Measurements from ENCODE around the gene MYH14. TPM values are rescaled to one million over a fixed set of nuclear protein-coding genes. Genes with fewer than 3 reads are reported as not detected.

Gene MYH14
- total and polyA plus RNA-seq, 9 of the 15 experiments (the other 6 are each of a cell fraction or from before 2014, with no cell fraction given): 0.04 to 0.86 (median 0.19) TPM; not detected in 2

DNA sequence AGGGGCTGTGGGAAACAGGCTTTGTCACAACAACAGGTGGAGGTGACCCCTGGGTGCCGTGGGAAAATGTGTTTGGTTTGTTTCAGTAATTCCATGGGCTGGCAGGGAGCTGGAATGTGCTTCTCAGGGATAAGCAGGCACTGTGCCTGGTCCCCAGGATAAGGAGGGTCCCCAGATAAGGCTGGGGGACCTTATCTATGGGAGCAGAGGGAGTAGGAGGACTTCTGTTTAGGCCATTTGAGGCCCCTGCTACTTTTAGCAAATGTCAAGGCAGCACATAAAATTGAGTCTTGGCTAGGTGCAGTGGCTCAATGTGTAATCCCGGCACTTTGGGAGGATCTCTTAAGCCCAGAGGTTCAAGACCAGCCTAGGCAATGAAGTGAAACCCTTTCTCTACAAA lies 66.2 kb downstream of the MYH14 start (continued):
- TF ChIP-seq, protein P1, sequence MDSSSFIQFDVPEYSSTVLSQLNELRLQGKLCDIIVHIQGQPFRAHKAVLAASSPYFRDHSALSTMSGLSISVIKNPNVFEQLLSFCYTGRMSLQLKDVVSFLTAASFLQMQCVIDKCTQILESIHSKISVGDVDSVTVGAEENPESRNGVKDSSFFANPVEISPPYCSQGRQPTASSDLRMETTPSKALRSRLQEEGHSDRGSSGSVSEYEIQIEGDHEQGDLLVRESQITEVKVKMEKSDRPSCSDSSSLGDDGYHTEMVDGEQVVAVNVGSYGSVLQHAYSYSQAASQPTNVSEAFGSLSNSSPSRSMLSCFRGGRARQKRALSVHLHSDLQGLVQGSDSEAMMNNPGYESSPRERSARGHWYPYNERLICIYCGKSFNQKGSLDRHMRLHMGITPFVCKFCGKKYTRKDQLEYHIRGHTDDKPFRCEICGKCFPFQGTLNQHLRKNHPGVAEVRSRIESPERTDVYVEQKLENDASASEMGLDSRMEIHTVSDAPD (CRISPR knock-in tag; IDR thresholded peaks at IDR 0.05): no peak
- TF ChIP-seq, protein P2, sequence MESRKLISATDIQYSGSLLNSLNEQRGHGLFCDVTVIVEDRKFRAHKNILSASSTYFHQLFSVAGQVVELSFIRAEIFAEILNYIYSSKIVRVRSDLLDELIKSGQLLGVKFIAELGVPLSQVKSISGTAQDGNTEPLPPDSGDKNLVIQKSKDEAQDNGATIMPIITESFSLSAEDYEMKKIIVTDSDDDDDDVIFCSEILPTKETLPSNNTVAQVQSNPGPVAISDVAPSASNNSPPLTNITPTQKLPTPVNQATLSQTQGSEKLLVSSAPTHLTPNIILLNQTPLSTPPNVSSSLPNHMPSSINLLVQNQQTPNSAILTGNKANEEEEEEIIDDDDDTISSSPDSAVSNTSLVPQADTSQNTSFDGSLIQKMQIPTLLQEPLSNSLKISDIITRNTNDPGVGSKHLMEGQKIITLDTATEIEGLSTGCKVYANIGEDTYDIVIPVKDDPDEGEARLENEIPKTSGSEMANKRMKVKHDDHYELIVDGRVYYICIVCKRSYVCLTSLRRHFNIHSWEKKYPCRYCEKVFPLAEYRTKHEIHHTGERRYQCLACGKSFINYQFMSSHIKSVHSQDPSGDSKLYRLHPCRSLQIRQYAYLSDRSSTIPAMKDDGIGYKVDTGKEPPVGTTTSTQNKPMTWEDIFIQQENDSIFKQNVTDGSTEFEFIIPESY (CRISPR knock-in tag; IDR thresholded peaks at IDR 0.05): no peak
- TF ChIP-seq CC2D1A (IDR thresholded peaks at IDR 0.05) (peak; percentile 97), EWSR1 (IDR thresholded peaks at IDR 0.05; ENCODE audit: borderline replicate concordance, low read depth, partially characterized antibody) (no peak), ETV6 (IDR thresholded peaks at IDR 0.05; ENCODE audit: borderline replicate concordance in 1 of 2, low read depth in 2 of 2, low read length in 1 of 2) (peak in 1 of 2 experiments; percentile 40; a peak in 1 of 4 replicates), ETV6 (CRISPR knock-in tag; IDR thresholded peaks at IDR 0.05; ENCODE audit: borderline replicate concordance) (no peak), SMARCE1 (IDR thresholded peaks at IDR 0.05) (peak; percentile 96), MTF1 (CRISPR knock-in tag; IDR thresholded peaks at IDR 0.05; ENCODE audit: borderline replicate concordance) (no peak), MAFF (IDR thresholded peaks at IDR 0.05; ENCODE audit: low read length) (no peak), ZNF699 (CRISPR knock-in tag; IDR thresholded peaks at IDR 0.05; ENCODE audit: insufficient replicate concordance) (no peak), PHB (CRISPR knock-in tag; IDR thresholded peaks at IDR 0.05) (no peak), MYBL2 (IDR thresholded peaks at IDR 0.05; ENCODE audit: low read depth) (no peak), MYBL2 (CRISPR knock-in tag; IDR thresholded peaks at IDR 0.05; ENCODE audit: borderline replicate concordance) (no peak)
- TF ChIP-seq, protein P3, sequence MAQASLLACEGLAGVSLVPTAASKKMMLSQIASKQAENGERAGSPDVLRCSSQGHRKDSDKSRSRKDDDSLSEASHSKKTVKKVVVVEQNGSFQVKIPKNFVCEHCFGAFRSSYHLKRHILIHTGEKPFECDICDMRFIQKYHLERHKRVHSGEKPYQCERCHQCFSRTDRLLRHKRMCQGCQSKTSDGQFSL (CRISPR knock-in tag; IDR thresholded peaks at IDR 0.05): no peak
- TF ChIP-seq, protein P3 (tag; IDR thresholded peaks at IDR 0.05): no peak
- TF ChIP-seq, protein P4, sequence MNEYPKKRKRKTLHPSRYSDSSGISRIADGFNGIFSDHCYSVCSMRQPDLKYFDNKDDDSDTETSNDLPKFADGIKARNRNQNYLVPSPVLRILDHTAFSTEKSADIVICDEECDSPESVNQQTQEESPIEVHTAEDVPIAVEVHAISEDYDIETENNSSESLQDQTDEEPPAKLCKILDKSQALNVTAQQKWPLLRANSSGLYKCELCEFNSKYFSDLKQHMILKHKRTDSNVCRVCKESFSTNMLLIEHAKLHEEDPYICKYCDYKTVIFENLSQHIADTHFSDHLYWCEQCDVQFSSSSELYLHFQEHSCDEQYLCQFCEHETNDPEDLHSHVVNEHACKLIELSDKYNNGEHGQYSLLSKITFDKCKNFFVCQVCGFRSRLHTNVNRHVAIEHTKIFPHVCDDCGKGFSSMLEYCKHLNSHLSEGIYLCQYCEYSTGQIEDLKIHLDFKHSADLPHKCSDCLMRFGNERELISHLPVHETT (CRISPR knock-in tag; conservative IDR thresholded peaks at IDR 0.05 in 1 of 2, IDR thresholded peaks at IDR 0.05 in 1 of 2): peak in 1 of 2 experiments; percentile 67; a peak in 2 of 4 replicates
- TF ChIP-seq, protein P5, sequence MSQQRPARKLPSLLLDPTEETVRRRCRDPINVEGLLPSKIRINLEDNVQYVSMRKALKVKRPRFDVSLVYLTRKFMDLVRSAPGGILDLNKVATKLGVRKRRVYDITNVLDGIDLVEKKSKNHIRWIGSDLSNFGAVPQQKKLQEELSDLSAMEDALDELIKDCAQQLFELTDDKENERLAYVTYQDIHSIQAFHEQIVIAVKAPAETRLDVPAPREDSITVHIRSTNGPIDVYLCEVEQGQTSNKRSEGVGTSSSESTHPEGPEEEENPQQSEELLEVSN (IDR thresholded peaks at IDR 0.05; ENCODE audit: borderline replicate concordance in 1 of 2, extremely low read depth in 1 of 2, insufficient read depth in 1 of 2, insufficient read length in 1 of 2, low read depth in 1 of 2, low read length in 1 of 2, poor library complexity in 1 of 2, severe bottlenecking in 1 of 2): no peak
- TF ChIP-seq, protein P6, sequence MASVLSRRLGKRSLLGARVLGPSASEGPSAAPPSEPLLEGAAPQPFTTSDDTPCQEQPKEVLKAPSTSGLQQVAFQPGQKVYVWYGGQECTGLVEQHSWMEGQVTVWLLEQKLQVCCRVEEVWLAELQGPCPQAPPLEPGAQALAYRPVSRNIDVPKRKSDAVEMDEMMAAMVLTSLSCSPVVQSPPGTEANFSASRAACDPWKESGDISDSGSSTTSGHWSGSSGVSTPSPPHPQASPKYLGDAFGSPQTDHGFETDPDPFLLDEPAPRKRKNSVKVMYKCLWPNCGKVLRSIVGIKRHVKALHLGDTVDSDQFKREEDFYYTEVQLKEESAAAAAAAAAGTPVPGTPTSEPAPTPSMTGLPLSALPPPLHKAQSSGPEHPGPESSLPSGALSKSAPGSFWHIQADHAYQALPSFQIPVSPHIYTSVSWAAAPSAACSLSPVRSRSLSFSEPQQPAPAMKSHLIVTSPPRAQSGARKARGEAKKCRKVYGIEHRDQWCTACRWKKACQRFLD (CRISPR knock-in tag; IDR thresholded peaks at IDR 0.05): peak; percentile 95

Data from K562 (cell line).